Stimulated activated CD4-positive, alpha-beta T cell treated with anti-CD3 and anti-CD28 coated beads, Interleukin-12 subunit alpha, Interleukin-12 subunit beta, amount 100 ng/mL, for 48 hours (primary cell): Measurements from ENCODE around the gene DDA1.

Experiments used
- DNase-seq, 3 donors: peaks; one replicate each; pipeline ENCODE4 v3.0.0-alpha.2; 2020; ENCODE audit warnings: low read depth in 2 of 3, low spot score in 1 of 3

The DDA1 gene

GRCh38 chr19:17328517-17329365 lies 19.4 kb downstream of the DDA1 start:
- no peak for DNase-seq

GRCh38 chr19:17329366-17330261 lies 20.3 kb downstream of the DDA1 start:
- no peak for DNase-seq

DNA sequence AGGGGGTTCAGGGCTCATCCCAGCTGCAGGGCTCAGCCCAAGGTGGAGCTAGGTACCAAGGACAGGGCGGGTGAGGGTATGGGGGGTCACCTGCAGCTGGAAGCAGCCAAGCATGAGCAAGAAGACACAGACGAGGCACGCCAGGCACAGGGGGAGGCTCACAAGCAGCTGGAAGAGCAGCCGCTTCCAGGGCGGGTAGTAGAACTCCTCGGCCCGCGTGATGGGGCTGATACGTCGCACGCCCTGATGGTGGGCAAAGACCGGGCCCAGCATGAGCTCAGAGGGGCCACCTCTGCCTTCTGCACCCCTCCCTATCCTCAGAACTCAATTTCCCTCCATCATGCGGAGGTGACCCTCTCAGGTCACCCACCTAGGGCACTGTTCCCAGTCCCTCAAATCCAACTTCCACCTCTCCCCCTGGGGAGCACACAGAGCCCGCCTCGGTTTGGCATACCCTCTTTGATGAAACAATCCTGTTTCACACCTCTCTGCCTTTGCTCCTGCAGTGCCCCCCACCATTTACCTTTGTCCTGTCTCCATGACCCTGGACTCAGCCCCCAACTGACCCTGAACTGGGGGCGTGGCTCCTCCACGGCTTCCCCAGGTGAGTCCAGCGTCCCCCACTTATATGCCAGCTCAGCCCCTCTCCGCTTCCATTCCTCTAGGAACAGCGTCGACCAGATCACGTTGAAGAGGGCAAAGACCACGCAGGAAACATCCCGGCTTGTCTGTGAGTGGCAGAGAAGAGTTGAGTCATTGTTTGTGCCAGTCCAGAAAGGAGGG lies 21.1 kb downstream of the DDA1 start:
- DNase-seq: no peak

DNA sequence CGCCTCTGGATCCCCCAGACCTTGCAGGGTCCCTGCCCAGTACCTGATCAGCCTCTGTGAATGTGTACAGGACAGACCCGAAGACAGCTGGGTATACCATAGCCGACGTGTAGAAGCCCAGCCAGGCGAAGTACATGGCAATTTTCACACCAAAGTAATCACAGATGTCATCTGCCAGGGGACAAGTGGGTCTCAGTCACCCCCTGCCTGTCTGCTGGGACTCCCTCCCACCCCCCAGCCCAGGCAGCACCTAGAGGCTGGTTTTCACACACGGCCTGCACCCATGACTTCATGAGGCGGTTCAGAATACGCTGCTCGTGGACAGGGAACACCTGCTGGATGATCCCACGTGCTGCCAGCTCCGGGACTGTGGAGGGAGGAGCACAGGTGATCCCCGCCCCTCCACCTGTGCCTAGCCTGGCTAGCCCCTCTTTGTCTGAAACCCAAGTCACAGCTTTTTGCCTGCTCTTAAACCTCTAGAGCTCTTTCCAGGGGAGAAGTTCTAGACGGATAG lies 21.7 kb downstream of the DDA1 start:
- DNase-seq: no peak

GRCh38 chr19:17332360-17332676 lies 23.0 kb downstream of the DDA1 start:
- DNase-seq: no peak

- DNase-seq: peak in 2 of 3 donors; percentile 45 to 46
These were observed 23.6 kb downstream of the DDA1 start for GRCh38 chr19:17332677-17333581.

DNA sequence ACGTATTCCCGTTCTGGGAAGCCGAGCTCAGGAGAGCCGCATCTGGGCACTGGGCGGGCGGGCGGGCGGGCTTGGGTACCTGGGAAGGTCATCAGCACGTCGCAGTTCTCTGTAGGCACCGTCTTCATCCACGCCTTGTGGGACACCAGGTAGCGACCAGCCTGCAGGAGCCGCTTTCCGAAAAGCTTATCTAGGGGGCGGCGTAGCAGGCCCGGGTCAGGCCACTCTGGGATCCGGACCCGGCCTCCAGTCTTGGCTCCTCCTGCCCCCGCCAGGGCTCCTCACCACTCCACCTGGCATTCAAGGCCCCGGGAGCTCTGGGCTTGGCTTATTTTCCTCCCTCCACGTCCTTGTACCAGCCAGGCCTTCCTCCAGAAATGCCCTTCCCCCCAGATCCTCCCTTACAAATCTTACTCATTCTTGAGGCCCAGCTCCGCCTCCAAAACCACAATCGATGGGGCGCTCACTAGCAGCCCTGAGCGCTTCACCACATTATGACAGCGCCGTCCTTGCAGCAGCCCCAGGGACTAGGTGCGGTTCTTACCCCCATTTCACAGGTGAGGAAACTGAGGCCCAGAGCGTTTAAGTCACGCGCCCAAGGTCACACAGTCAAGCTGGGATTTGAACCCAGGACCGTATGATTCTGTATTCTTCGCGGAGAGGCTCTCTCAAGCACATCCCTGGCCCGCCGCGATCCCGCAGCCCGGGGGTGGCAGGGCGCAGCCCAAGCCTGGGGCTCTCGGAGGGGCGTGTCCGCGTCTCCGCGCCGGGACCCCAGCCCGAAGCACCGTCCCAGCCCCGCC lies 24.4 kb downstream of the DDA1 start:
- DNase-seq: peak; percentile 66 to 71 (median 67)

GRCh38 chr19:17334414-17335409 lies 25.3 kb downstream of the DDA1 start, which contains the start of gene ANO8:
TSS of gene ANO8 (minus strand) at chr19:17334855. CDS start at chr19:17334670, 185 bp downstream.
- DNase-seq: peak; percentile 93 to 99 (median 96)

GRCh38 chr19:17335575-17335974 lies 26.2 kb downstream of the DDA1 start:
- DNase-seq: no peak

DNA sequence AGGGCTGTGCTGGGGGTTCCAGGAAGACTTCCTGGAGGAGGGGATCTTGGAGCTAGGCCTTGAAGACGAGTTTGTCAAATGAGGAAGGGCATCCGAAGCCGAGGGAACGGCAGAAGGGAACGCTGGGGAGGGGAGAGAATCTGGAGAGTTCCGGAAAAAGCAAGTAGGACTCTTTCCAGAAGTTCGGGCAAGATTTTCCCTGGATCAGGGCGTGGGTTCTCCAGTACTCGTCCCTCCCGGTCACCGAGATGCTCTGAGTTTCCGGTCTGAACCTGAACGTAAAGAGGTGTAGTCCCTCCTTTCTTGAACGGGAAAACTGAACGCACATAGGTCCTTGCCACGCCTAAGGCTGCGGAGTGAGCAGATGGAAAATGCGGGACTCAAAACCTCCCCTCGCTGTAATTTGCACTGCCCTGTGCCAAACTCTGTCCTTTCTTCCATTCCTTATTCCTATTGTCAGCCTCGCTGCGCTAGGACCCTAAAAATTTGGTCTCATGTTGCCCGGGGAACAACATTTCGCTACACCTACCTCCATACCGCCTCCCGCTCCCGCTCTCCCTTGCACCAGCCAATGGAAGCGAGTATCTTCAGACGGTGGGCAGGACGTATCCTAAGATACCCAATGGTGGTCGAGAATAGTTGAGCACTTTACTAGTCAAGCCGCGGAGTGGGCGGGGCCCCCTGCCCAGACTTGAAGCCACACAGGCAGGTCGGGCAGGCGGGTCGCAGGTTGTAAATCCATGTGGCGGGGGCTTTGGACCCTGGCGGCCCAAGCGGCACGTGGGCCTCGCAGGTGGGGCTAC lies 27.7 kb downstream of the DDA1 start, which contains the start of gene GTPBP3:
TSS of gene GTPBP3 (plus strand) at position 682 of the 803 bp plus-strand sequence. CDS start at position 741, 59 bp downstream.
- DNase-seq: peak; percentile 94 to 96 (median 94)

GRCh38 chr19:17337675-17338432 lies 28.5 kb downstream of the DDA1 start:
- DNase-seq: peak in 1 of 3 donors; percentile 19

- DNase-seq: no peak
These were observed 29.2 kb downstream of the DDA1 start for GRCh38 chr19:17338433-17339078.

- peak in 2 of 3 donors; percentile 53 to 57 for DNase-seq
These were observed 29.9 kb downstream of the DDA1 start for GRCh38 chr19:17339088-17339741.

GRCh38 chr19:17340302-17340870 lies 31.0 kb downstream of the DDA1 start:
- no peak for DNase-seq

- DNase-seq: no peak
These were observed 31.6 kb downstream of the DDA1 start for GRCh38 chr19:17340871-17341357.
